Gastrocnemius medialis (tissue), 4 donors: ENCODE results near the gene COL28A1. TPM values are rescaled to one million over a fixed set of nuclear protein-coding genes. Genes with fewer than 3 reads are reported as not detected.
"Not testable (repeated sequence)": the region's sequence is repeated elsewhere in the genome, so short reads cannot be mapped to it uniquely, and the experiment has no call there.

Experiments used
- ATAC-seq, 2 donors: fragments of 150-250 bp; one replicate each; pipeline ENCODE4 v1.9.1; 2016
- DNase-seq, 2 donors: peaks; one replicate each; pipeline ENCODE4 v3.0.0-alpha.2; 2019
- H3K27ac ChIP-seq, 4 donors: fragments of 200-600 bp; sonication (generic); 1 replicate in 1 of 4; 2 replicates in 3 of 4; pipeline ENCODE4 v1.5.1; 2016 to 2018; ENCODE audit warnings: mild to moderate bottlenecking in 2 of 4, moderate library complexity in 1 of 4
- H3K27me3 ChIP-seq, 3 donors: fragments of 200-600 bp; sonication (generic) in 2 of 3; 1 replicate in 1 of 3; 2 replicates in 2 of 3; pipeline versions ENCODE4 v1.5.1 to v1.6.0; 2016 to 2019; ENCODE audit warnings: mild to moderate bottlenecking in 1 of 3, moderate library complexity in 1 of 3
- H3K36me3 ChIP-seq, 2 donors: fragments of 200-600 bp; sonication (generic) in 1 of 2; one replicate each; pipeline ENCODE4 v1.5.1; 2017 to 2018
- H3K4me1 ChIP-seq, 2 donors: fragments of 200-600 bp; sonication (generic) in 1 of 2; one replicate each; pipeline ENCODE4 v1.5.1; 2016 to 2017; ENCODE audit warnings: mild to moderate bottlenecking in 2 of 2
- H3K4me3 ChIP-seq, 4 donors: fragments of 200-600 bp; sonication (generic) in 3 of 4; 1 replicate in 1 of 4; 2 replicates in 3 of 4; pipeline ENCODE4 v1.5.1; 2016 to 2019; ENCODE audit warnings: mild to moderate bottlenecking in 2 of 4
- H3K9me3 ChIP-seq, 3 donors: fragments of 200-600 bp; sonication (generic) in 2 of 3; 1 replicate in 1 of 3; 2 replicates in 2 of 3; pipeline ENCODE4 v1.5.1; 2016 to 2019
- POLR2A ChIP-seq, 2 donors: fragments of 450-650 bp; IDR thresholded peaks; one replicate each; pipeline ENCODE4 v1.6.1; 2017; ENCODE audit warnings: antibody characterized with exemption in 2 of 2, mild to moderate bottlenecking in 2 of 2, moderate library complexity in 2 of 2
- in situ Hi-C, 4 donors: fragments of 200-750 bp; cut with MboI; loops; one replicate each; pipeline versions ENCODE4 v1.15.0 to v1.8.0; 2017; ENCODE audit warnings: low sequenced_read_pairs in 4 of 4
- intact Hi-C: fragments of 100-400 bp; cut with DNase I; formaldehyde crosslinking; loops from one replicate; pipeline ENCODE4 v1.15.1; 2023; ENCODE audit warnings: low total_unique reads
- total RNA-seq, 4 donors: library from RNA; depleted of rRNA; stranded (reverse); fragments of >200 nt; gene quantifications; one replicate each; pipeline versions ENCODE4 v1.1.0 to v1.2.3, GENCODE V29; 2016
- TF ChIP-seq, protein P1 (sequence below), 5 experiments: fragments of 450-650 bp in 3 of 5; fragments of 200-600 bp in 2 of 5; sonication (generic) in 2 of 5; IDR thresholded peaks in 4 of 5; conservative IDR thresholded peaks in 1 of 5; 1 replicate in 4 of 5; 2 replicates in 1 of 5; pipeline ENCODE4 v1.5.1; 2016 to 2019; ENCODE audit warnings: antibody characterized with exemption in 5 of 5, mild to moderate bottlenecking in 3 of 5, moderate library complexity in 3 of 5

Gene COL28A1
- total RNA-seq, 4 donors from 2014 or later: 0.58 to 15.2 (median 2.0) TPM

DNA sequence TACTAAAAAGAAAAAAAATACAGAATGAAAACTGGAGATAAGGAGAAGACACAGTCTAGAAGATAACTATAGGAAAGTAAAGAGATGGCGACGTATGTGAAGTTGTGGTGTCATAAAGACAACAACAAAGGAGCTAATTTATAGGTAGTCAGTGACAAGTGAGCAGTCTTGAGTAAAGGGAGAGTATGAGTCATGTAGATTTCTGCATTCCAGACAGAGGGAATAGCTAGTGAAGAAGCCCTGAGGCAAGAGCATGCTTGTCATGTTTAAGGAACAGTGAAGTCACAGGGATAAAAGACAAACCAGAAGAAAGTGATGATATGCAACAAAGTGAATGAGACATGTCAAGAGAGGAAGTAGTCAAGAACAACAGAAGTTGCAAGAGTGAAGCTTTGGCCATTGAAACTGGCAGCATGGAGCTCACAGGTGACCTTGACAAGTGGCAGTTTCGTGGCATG, 28.7 kb upstream of the COL28A1 start:
- Histone ChIP-seq H3K27ac (peak overlapping the region; percentile 90 to 98 (median 96)), H3K4me1 (peaks cover 25 to 52% of the 10 kb centered on the region in 2 donors), H3K27me3 (no peaks in the 10 kb centered on the region), H3K36me3 (no peaks in the 10 kb centered on the region), H3K4me3 (peak overlapping the region in 2 of 4 donors; percentile 32 to 81), H3K9me3 (no peaks in the 10 kb centered on the region)
- ATAC-seq (peak; percentile 71 to 81), DNase-seq (no peak)
- in situ Hi-C loops: loop anchor here in 1 of 4 donors (25.0 kb wide), 1 partner anchor 377 kb away; the partner anchor contains the start of gene C1GALT1
- peak in 1 of 2 donors; percentile 11 for TF ChIP-seq POLR2A (IDR thresholded peaks at IDR 0.05)
- TF ChIP-seq, protein P1, sequence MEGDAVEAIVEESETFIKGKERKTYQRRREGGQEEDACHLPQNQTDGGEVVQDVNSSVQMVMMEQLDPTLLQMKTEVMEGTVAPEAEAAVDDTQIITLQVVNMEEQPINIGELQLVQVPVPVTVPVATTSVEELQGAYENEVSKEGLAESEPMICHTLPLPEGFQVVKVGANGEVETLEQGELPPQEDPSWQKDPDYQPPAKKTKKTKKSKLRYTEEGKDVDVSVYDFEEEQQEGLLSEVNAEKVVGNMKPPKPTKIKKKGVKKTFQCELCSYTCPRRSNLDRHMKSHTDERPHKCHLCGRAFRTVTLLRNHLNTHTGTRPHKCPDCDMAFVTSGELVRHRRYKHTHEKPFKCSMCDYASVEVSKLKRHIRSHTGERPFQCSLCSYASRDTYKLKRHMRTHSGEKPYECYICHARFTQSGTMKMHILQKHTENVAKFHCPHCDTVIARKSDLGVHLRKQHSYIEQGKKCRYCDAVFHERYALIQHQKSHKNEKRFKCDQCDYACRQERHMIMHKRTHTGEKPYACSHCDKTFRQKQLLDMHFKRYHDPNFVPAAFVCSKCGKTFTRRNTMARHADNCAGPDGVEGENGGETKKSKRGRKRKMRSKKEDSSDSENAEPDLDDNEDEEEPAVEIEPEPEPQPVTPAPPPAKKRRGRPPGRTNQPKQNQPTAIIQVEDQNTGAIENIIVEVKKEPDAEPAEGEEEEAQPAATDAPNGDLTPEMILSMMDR (IDR thresholded peaks at IDR 0.05 in 4 of 5, conservative IDR thresholded peaks at IDR 0.05 in 1 of 5): no peak
- intact Hi-C loops: loop anchor here (10.0 kb wide), 3 partner anchors 400 to 1120 kb away; partner anchors contain the start of genes DAGLB and GLCCI1

DNA sequence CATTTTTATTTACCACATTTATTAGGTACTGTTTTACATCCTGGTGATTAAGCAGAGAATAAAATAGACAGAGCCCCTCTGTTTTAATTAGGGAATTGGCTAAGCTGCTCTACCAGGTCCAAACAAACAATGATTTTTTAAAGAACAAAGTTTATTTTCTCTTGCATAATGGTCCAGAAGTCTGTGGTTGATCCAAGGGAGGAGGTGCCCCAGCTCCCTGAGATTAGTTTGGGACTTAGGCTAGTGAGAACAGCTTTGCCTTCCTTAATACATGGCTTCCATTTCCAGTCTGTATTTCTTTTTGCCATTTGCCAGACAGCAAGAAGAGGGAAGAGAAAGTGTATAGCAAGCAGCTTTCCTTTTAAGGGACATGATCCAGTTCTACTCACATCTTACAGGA, 28.1 kb upstream of the COL28A1 start:
- Histone ChIP-seq H3K27ac (peak overlapping the region; percentile 90 to 98 (median 96)), H3K36me3 (no peaks in the 10 kb centered on the region), H3K4me3 (peak overlapping the region in 2 of 4 donors; percentile 32 to 81), H3K9me3 (no peaks in the 10 kb centered on the region), H3K4me1 (peaks cover 24 to 47% of the 10 kb centered on the region in 2 donors), H3K27me3 (no peaks in the 10 kb centered on the region)
- intact Hi-C loops: loop anchor here (10.0 kb wide), 3 partner anchors 401 to 1119 kb away; partner anchors contain the start of genes DAGLB and GLCCI1
- TF ChIP-seq POLR2A (IDR thresholded peaks at IDR 0.05): no peak
- TF ChIP-seq, protein P1 (IDR thresholded peaks at IDR 0.05 in 4 of 5, conservative IDR thresholded peaks at IDR 0.05 in 1 of 5): no peak
- DNase-seq (no peak), ATAC-seq (no peak)
- in situ Hi-C loops: loop anchor here in 1 of 4 donors (25.0 kb wide), 1 partner anchor 377 kb away; the partner anchor contains the start of gene C1GALT1

DNA sequence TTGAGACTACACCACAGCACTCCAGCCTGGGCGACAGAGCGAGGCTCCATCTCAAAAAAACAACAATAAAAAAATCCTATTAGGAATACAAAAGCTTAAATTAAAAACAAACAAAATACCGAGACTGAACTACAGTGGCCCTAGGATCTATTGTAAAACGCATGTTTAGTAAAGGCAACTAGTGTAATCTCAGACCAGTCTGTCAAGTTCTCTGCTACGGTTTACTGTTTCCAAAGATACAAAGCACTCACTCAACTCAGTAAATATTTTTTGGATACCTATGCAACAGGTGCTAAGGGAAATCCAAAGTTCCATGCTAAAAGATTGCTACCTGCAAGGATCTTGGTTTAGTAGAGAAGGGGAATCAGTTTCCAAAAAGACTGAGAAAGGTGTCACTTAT, 27.6 kb upstream of the COL28A1 start:
- intact Hi-C loops: loop anchor here (10.0 kb wide), 3 partner anchors 402 to 1118 kb away; partner anchors contain the start of genes DAGLB and GLCCI1
- no peak for ATAC-seq
- no peak for TF ChIP-seq POLR2A (IDR thresholded peaks at IDR 0.05)
- TF ChIP-seq, protein P1 (IDR thresholded peaks at IDR 0.05 in 4 of 5, conservative IDR thresholded peaks at IDR 0.05 in 1 of 5): no peak

DNA sequence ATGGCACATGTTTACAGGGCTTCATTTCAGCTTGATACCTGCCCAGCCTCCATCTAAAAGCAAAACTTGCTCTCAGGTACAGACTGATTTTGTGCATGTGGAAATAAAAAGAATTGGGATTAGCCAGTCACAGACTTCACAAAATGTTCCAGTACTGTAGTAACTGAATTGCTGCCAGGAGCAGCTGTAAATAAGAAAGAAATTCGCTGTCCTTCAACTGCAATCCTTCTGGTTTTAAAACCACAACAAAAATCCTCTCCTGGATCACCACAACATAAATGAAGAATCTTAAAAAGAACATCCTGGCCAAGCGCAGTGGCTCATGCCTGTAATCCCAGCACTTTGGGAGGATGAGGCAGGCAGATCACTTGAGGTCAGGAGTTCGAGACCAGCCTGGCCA, 27.1 kb upstream of the COL28A1 start:
- Histone ChIP-seq H3K4me1 (peaks cover 14 to 38% of the 10 kb centered on the region in 2 donors), H3K36me3 (no peaks in the 10 kb centered on the region), H3K9me3 (no peaks in the 10 kb centered on the region), H3K27ac (peak overlapping the region; percentile 90 to 98 (median 96)), H3K27me3 (no peaks in the 10 kb centered on the region), H3K4me3 (no peak overlapping the region)
- in situ Hi-C loops: loop anchor here in 1 of 4 donors (25.0 kb wide), 1 partner anchor 375 kb away; the partner anchor contains the start of gene C1GALT1
- DNase-seq (peak in 1 of 2 donors; percentile 24), ATAC-seq (peak in 1 of 2 donors; percentile 45)
- intact Hi-C loops: loop anchor here (10.0 kb wide), 3 partner anchors 402 to 1118 kb away; partner anchors contain the start of genes DAGLB and GLCCI1
- no peak for TF ChIP-seq POLR2A (IDR thresholded peaks at IDR 0.05)
- TF ChIP-seq, protein P1 (IDR thresholded peaks at IDR 0.05 in 4 of 5, conservative IDR thresholded peaks at IDR 0.05 in 1 of 5): no peak

More for the DNA sequence above, 27.6 kb upstream of the COL28A1 start:
- no peak for DNase-seq
- Histone ChIP-seq H3K27me3 (no peaks in the 10 kb centered on the region), H3K4me3 (peak overlapping the region in 1 of 4 donors; percentile 2), H3K27ac (peak overlapping the region; percentile 90 to 98 (median 96)), H3K4me1 (peaks cover 19 to 41% of the 10 kb centered on the region in 2 donors), H3K36me3 (no peaks in the 10 kb centered on the region), H3K9me3 (no peaks in the 10 kb centered on the region)
- in situ Hi-C loops: loop anchor here in 1 of 4 donors (25.0 kb wide), 1 partner anchor 376 kb away; the partner anchor contains the start of gene C1GALT1

DNA sequence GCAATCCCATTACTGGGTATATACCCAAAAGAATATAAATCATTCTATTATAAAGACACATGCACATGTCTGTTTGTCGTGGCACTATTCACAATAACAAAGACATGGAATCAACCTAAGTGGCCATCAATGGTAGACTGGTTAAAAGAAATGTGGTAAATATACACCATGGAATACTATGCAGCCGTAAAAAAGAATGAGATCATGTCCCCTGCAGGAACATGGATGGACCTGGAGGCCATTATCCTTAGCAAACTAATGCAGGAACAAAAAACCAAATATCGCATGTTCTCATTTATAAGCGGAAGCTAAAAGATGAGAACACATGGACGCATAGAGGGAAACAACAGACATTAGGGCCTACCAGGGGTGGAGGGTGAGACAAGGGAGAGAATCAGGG, 25.9 kb upstream of the COL28A1 start:
- H3K27me3 ChIP-seq, H3K9me3 ChIP-seq, H3K36me3 ChIP-seq, H3K4me3 ChIP-seq, ATAC-seq, DNase-seq: not testable (repeated sequence)
- H3K4me1 ChIP-seq: peaks cover 13 to 37% of the 10 kb centered on the region in 2 donors
- H3K27ac ChIP-seq: peak overlapping the region in 1 of 4 donors; percentile 98
- in situ Hi-C loops (loop anchor here in 1 of 4 donors (25.0 kb wide), 1 partner anchor 374 kb away; the partner anchor contains the start of gene C1GALT1), intact Hi-C loops (loop anchor here (10.0 kb wide), 3 partner anchors 403 to 1117 kb away; partner anchors contain the start of genes DAGLB and GLCCI1)
